IPS-18c (cell line): ENCODE measurements around the gene PLEKHG4B.
"Not testable (repeated sequence)": the region's sequence is repeated elsewhere in the genome, so short reads cannot be mapped to it uniquely, and the experiment has no call there.

Source experiments
- H3K4me3 ChIP-seq: 2 replicates; pipeline ENCODE4 v1.7.0; 2013; ENCODE audit warnings: low read depth, mild to moderate bottlenecking, low read length, moderate library complexity; ENCODE audit not compliant: insufficient read depth
- H3K9me3 ChIP-seq: one replicate; pipeline ENCODE4 v1.6.1; 2013; ENCODE audit warnings: mild to moderate bottlenecking, low read length, moderate library complexity; ENCODE audit not compliant: control insufficient read depth, insufficient read depth

Gene PLEKHG4B

GRCh38 chr5:89337-90286, 2.4 kb upstream of the PLEKHG4B start:
- H3K9me3 ChIP-seq, result no peaks in the 10 kb centered on the region
- no peak overlapping the region for H3K4me3 ChIP-seq

GRCh38 chr5:90590-91547, 1.1 kb upstream of the PLEKHG4B start:
- peak overlapping the region; percentile 49 for H3K4me3 ChIP-seq
- no peaks in the 10 kb centered on the region for H3K9me3 ChIP-seq

GRCh38 chr5:92401-93220, 643 bp downstream of the PLEKHG4B start:
- Histone ChIP-seq H3K9me3 (no peaks in the 10 kb centered on the region), H3K4me3 (peak overlapping the region; percentile 65)

- no peaks in the 10 kb centered on the region for H3K9me3 ChIP-seq
- peak overlapping the region; percentile 65 for H3K4me3 ChIP-seq
Observed at GRCh38 chr5:93221-93980, 1.4 kb downstream of the PLEKHG4B start.

GRCh38 chr5:94113-94892, 2.3 kb downstream of the PLEKHG4B start:
- Histone ChIP-seq H3K4me3 (no peak overlapping the region), H3K9me3 (no peaks in the 10 kb centered on the region)

GRCh38 chr5:95241-95980, 3.4 kb downstream of the PLEKHG4B start:
- no peak overlapping the region for H3K4me3 ChIP-seq

GRCh38 chr5:96976-97660, 5.2 kb downstream of the PLEKHG4B start:
- Histone ChIP-seq H3K4me3 (no peak overlapping the region), H3K9me3 (no peaks in the 10 kb centered on the region)

More at GRCh38 chr5:95241-95980, 3.4 kb downstream of the PLEKHG4B start:
- no peaks in the 10 kb centered on the region for H3K9me3 ChIP-seq

- Histone ChIP-seq H3K9me3 (no peaks in the 10 kb centered on the region), H3K4me3 (no peak overlapping the region)
Observed at GRCh38 chr5:99815-100214, 7.8 kb downstream of the PLEKHG4B start.

- H3K9me3 ChIP-seq, result no peaks in the 10 kb centered on the region
- no peak overlapping the region for H3K4me3 ChIP-seq
Observed at GRCh38 chr5:102411-103043, 10.6 kb downstream of the PLEKHG4B start.

- not testable (repeated sequence) for H3K9me3 ChIP-seq, H3K4me3 ChIP-seq
Observed at GRCh38 chr5:104106-104505, 12.1 kb downstream of the PLEKHG4B start.

- H3K9me3 ChIP-seq, result no peaks in the 10 kb centered on the region
Observed at GRCh38 chr5:104778-105296, 12.9 kb downstream of the PLEKHG4B start.

GRCh38 chr5:105504-106070, 13.6 kb downstream of the PLEKHG4B start:
- no peak overlapping the region for H3K4me3 ChIP-seq
- H3K9me3 ChIP-seq, result no peaks in the 10 kb centered on the region

More at GRCh38 chr5:104778-105296, 12.9 kb downstream of the PLEKHG4B start:
- H3K4me3 ChIP-seq, result no peak overlapping the region

- Histone ChIP-seq H3K9me3 (no peaks in the 10 kb centered on the region), H3K4me3 (no peak overlapping the region)
Observed at GRCh38 chr5:106587-106986, 14.6 kb downstream of the PLEKHG4B start.

GRCh38 chr5:107526-107925, 15.6 kb downstream of the PLEKHG4B start:
- Histone ChIP-seq H3K4me3 (no peak overlapping the region), H3K9me3 (no peaks in the 10 kb centered on the region)
